Glutamatergic neuron (in vitro differentiated cells): ENCODE measurements around the gene SIX2. TPM values are rescaled to one million over a fixed set of nuclear protein-coding genes. Genes with fewer than 3 reads are reported as not detected.

Experiments used
- DNase-seq: peaks from one replicate; pipeline ENCODE4 v3.0.0; 2022
- H3K27ac Mint-ChIP-seq: one replicate; pipeline ENCODE4 v1.8.0; 2020; ENCODE audit warnings: mild to moderate bottlenecking, mixed read lengths, inconsistent platforms; ENCODE audit not compliant: unreplicated experiment
- H3K27me3 Mint-ChIP-seq: one replicate; pipeline ENCODE4 v1.8.0; 2020; ENCODE audit warnings: mild to moderate bottlenecking, moderate library complexity, mixed read lengths, inconsistent platforms; ENCODE audit not compliant: unreplicated experiment
- H3K36me3 Mint-ChIP-seq: one replicate; pipeline ENCODE4 v1.8.0; 2020; ENCODE audit warnings: mild to moderate bottlenecking, mixed read lengths, inconsistent platforms; ENCODE audit not compliant: unreplicated experiment
- H3K4me1 Mint-ChIP-seq: one replicate; pipeline ENCODE4 v1.8.0; 2020; ENCODE audit warnings: mild to moderate bottlenecking, low read depth, mixed read lengths, inconsistent platforms; ENCODE audit not compliant: unreplicated experiment
- H3K4me3 Mint-ChIP-seq: one replicate; pipeline ENCODE4 v1.8.0; 2020; ENCODE audit warnings: mild to moderate bottlenecking, mixed read lengths, inconsistent platforms; ENCODE audit not compliant: unreplicated experiment
- H3K9me3 Mint-ChIP-seq: one replicate; pipeline ENCODE4 v1.8.0; 2020; ENCODE audit warnings: mild to moderate bottlenecking, moderate library complexity, mixed read lengths, inconsistent platforms; ENCODE audit not compliant: unreplicated experiment
- CTCF ChIP-seq: fragments of 200-600 bp; sonication (generic); IDR thresholded peaks from one replicate; pipeline ENCODE4 v1.5.0; 2021; ENCODE audit not compliant: partially characterized antibody, unreplicated experiment
- total RNA-seq: library from RNA; stranded (reverse); fragmentation: NEBNext Ultra II Directional; extraction: Animal tissue kit (Norgen Biotek cat#: 25700); gene quantifications from one replicate; pipeline ENCODE4 v1.2.1, GENCODE V29; 2021; ENCODE audit not compliant: unreplicated experiment

The SIX2 gene
- total RNA-seq, 1 donor from 2014 or later = 0.56 TPM

GRCh38 chr2:44960871-44961270 is 48.4 kb downstream of the SIX2 start:
- TF ChIP-seq CTCF = no peak
- Mint-ChIP-seq H3K36me3 (no peaks in the 10 kb centered on the region), H3K27ac (no peak overlapping the region), H3K4me3 (no peak overlapping the region), H3K4me1 (peaks cover 4% of the 10 kb centered on the region), H3K9me3 (peaks cover 3% of the 10 kb centered on the region), H3K27me3 (peaks cover 3% of the 10 kb centered on the region)
- DNase-seq = no peak

DNA sequence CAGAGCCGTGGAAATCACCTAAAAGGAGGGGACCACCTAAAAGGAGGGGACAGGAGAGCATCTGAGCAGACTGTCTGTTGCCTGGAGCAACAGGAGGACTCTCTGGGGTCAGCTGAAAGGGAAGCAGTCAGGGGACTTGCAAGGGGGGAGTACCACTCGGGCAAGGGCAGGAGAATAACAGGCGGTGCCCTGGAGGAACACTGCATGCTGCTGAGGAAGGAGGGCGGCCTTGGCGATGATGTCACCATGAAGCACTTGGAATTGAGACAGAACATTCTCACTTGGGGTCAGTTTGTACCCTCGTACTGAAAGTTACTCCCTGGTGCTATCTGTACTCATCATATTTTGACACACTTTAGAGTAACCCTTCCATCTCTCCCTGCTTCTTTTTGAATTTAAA is 49.4 kb downstream of the SIX2 start:
- Mint-ChIP-seq H3K4me1 (peaks cover 8% of the 10 kb centered on the region), H3K4me3 (no peak overlapping the region), H3K36me3 (no peaks in the 10 kb centered on the region), H3K27me3 (peaks cover 5% of the 10 kb centered on the region), H3K27ac (no peak overlapping the region), H3K9me3 (peaks cover 4% of the 10 kb centered on the region)
- no peak for DNase-seq
- no peak for TF ChIP-seq CTCF

DNA sequence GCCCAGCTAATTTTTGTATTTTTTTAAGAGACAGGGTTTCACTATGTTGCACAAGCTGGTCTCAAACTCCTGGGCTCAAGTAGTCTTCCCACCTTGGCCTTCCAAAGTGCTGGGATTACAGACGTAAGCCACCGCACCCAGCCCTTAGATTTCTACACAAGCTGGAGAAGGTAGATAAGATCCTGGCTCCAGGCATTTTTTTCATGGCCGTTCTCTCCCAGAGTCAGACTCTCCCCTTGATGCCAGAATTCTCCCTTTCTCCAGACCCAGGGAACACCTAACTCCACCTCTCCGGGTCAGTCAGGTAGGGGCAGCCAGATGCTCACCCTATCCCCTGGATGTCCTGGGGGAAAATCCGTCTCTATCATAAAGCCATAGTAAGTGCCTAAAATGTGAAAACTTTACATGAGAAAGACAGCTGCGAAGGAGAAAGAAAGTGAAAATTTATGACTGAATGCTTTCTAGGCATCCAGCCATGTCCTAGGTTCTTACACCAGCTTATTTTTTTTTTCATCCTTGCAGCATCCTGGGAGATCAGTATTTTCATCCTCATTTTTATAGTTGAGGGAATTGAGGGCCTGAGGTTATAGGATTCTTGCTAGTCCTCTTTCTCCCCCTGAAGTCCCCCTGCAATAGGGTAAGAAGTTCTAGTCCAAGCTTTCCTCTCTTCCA is 51.5 kb downstream of the SIX2 start:
- DNase-seq = no peak
- no peak for TF ChIP-seq CTCF
- Mint-ChIP-seq H3K27me3 (peaks cover 15% of the 10 kb centered on the region), H3K9me3 (peaks cover 7% of the 10 kb centered on the region), H3K36me3 (no peaks in the 10 kb centered on the region), H3K4me1 (peaks cover 12% of the 10 kb centered on the region), H3K4me3 (no peak overlapping the region), H3K27ac (no peak overlapping the region)

GRCh38 chr2:44956843-44957242 is 52.4 kb downstream of the SIX2 start:
- peaks cover 16% of the 10 kb centered on the region for H3K27me3 Mint-ChIP-seq
- H3K4me1 Mint-ChIP-seq = peaks cover 10% of the 10 kb centered on the region
- H3K36me3 Mint-ChIP-seq = no peaks in the 10 kb centered on the region
- H3K4me3 Mint-ChIP-seq = no peak overlapping the region
- no peak for DNase-seq
- peaks cover 8% of the 10 kb centered on the region for H3K9me3 Mint-ChIP-seq
- TF ChIP-seq CTCF = no peak
- no peak overlapping the region for H3K27ac Mint-ChIP-seq

- peak overlapping the region; percentile 92 for H3K4me3 Mint-ChIP-seq
- peaks cover 20% of the 10 kb centered on the region for H3K27me3 Mint-ChIP-seq
- H3K27ac Mint-ChIP-seq = no peak overlapping the region
- H3K9me3 Mint-ChIP-seq = peaks cover 11% of the 10 kb centered on the region
- TF ChIP-seq CTCF = peak; percentile 82
- peaks cover 14% of the 10 kb centered on the region for H3K4me1 Mint-ChIP-seq
- H3K36me3 Mint-ChIP-seq = no peaks in the 10 kb centered on the region
- DNase-seq = peak; percentile 95
Measured at GRCh38 chr2:44955593-44956392, 53.5 kb downstream of the SIX2 start.
